Limb (tissue), 2 donors: ENCODE measurements around the gene UGT2B15.
"Not testable (repeated sequence)": the region's sequence is repeated elsewhere in the genome, so short reads cannot be mapped to it uniquely, and the experiment has no call there.

ENCODE experiments used
- DNase-seq, 2 donors: peaks; one replicate each; pipeline ENCODE4 v3.0.0-alpha.2; 2016; ENCODE audit errors: extremely low spot score in 2 of 2

UGT2B15 gene

DNA sequence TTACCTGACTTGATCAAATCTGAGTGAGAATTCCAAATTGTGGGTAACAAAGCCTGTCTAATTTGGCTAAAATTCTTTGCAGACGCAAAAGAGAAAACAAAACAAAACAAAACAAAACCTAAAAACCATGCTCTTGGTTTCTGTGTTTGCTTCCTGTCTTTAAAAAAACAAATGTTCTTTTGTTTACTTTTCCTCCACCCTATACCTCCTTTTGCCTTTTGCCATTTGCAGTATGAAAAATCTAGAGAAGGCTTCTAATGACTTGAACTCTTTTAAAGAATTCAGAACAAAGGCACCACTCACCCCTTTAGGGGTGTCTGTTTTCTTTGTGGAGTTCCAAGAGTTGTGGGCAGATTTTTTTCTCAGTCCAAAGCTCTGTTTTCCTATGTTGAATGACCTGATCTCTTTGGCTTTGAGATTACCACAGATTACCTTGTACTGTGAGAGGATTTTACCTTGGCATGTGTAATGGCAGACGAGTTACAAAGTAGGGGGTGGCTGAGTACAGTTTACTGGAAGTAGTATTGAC lies 13.9 kb downstream of the UGT2B15 start:
- not testable (repeated sequence) for DNase-seq

DNA sequence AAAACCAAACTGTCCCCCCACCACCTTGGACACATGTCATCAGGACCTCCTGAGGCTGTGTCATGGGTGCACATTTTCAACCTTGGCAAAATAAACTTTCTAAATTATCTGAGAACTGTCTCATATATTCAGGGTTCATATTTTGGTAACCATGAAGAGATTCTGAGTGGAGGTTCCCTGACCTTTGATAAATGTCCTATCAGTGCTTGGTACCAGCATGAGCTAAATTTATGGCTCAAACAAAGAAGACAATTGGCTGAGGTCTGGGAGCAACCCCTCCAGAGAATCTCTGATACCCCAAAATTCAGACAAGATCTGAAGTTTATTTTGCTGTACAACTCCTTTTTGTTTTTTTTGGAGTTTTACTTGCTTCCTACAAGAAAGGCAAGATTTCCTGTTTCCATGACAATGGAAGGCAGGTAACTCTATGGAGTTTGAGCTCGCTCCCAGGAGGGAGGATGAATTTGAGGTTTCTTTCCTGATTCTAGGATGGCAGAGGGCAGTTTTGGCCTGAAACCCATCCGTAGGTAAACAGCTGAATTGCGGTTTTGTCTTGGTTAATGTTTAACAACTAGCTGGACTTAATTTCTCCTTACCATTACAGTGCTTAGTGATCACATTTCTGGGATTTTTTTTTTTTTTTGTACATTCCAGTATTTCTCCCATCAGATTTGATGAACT lies 14.5 kb downstream of the UGT2B15 start:
- no peak for DNase-seq

DNA sequence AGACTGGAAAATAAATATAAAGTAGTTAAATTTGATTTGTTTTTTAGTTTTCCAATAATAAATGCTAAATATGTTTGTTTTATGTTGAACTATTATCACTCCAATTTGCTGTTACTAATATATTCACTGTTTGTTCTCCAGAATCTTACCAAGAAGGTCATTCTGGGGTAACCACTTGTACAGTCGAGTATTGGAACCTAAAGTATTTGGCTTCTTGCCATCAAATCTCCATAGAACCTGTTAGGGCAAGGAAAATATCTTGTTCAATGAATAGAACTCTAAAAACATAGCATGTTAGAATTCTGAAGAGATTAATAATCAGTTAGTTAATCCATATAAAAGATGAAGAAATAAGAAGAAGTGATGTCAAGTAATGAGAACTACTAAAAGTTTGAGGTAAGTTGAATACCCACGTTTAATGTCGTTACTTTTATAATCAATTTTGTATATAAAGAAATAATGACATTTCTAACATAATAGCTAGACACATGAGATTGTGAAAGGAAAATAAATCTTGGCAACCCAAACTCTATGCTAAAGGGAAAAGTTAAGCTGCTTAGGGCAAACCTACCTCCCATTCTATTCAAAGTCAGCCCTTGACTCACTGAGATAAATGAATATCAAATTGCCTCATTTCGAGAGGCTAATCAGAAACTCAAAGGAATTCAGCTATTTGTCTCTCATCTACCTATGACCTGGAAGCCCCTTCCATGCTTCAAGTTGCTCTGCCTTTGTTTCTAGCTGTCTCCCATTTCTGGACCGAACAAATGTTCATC lies 15.3 kb downstream of the UGT2B15 start:
- no peak for DNase-seq

DNA sequence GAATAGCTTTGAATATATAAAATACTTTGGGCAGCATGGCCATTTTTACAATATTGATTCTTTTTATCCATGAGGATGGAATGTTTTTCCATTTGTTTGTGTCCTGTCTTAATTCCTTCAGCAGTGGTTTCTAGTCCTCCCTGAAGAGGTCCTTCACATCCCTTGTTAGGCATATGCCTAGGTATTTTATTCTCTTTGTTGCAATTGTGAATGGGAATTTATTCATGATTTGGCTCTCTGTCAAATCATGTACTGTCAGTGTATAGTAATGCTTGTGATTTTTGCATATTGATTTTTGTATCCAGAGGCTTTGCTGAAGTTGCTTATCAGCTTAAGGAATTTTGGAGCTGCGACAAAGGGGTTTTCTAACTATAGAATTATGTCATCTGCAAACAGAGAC lies 18.5 kb downstream of the UGT2B15 start:
- no peak for DNase-seq

DNA sequence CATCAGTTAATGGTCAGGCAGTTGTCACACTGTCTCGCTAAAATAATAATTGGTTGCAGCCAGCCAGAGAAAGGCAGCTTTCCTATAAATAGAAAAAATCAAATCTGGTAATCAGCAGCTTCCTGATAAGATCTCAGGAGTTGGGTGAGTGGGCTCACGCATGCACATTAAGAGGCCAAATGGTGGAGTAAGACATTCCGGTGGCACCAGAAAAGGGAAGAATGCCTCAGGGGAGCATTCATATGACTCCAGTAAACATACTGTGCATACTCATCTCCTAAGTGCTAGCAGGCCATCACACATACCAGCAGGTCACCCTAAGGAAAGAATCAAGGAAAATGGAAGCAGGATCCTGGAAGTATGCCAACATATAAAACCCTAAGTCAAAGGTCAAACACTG lies 40.1 kb downstream of the UGT2B15 start:
- no peak for DNase-seq

DNA sequence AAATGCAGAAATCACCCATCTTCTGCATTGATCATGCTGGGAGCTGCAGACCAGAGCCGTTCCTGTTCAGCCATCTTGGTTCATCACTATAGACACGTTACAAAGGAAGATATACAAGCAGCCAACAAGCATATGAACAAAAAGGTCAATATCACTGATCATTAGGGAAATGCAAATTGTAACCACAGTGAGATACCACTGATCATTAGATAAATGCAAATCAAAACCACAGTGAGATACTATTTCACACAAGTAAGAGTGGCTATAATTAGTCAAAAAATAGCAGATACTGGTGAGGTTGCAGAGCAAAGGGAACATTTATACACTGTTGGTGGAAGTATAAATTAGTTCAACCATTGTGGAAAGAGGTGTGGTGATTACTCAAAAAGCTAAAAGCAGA lies 47.7 kb downstream of the UGT2B15 start:
- not testable (repeated sequence) for DNase-seq

DNA sequence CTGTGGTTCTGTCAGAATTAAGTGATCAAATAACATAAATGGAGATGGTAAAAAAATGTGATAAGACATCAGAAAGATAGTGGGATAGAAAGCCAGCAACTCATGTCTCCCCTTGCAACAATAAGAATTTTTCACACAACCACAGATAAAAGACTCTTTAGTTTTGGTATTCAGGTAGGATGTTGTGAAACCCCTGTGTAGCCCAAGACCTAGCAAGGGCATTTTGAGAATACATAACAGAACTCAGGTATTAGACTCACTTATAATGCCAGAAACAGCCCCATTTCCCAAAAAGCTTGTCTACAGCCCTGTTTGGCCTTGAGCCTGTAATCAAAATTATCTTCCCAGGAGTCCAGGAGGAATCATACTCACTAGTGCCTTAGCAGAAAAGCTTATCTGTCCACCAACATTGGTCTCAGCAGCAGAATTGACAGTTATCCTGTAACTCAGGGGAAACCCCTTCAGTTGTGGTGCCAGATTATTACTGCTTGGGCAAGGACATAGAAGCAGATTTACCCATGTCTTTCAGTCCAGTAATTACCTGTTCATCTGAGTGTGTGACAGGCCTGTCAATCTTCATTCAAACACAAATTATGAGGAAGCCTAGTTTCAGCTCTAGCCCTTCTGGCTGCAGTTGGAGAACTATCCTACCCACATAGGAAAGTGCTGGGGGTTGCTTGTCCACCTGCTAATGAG lies 53.3 kb downstream of the UGT2B15 start:
- no peak for DNase-seq

DNA sequence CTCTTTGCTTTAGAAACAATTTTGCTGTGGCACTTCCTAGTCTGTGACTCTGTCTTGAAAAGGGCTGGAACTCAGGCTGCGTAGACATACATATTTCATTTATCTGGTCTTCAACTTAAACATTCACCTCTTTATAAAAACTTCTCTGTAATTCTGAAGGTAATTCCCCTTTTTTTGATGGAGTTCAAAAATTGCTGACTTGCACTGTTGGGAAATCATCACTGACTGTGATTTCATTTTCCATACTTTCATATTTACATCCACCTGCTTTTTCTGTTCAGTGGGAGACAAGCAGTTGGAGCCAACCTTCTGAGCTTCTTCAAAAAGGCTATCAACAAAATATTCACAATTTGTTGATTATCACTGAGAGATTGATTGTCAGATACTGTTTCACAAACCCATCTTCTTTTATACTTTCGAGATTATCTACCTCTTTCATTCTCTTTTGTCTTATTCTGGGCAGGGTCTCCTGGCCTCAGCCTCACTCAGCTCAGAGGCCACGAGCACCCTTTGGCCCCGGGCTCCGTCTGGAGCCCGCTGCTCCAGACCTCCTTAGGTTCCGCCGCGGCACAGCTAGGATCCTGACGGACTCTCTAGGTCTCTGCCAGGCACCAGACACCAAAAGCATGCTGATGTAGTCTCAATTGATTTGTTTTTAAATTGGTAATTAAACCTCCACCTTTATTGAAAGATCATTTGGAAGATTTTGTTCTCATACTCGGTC lies 54.6 kb downstream of the UGT2B15 start:
- no peak for DNase-seq

DNA sequence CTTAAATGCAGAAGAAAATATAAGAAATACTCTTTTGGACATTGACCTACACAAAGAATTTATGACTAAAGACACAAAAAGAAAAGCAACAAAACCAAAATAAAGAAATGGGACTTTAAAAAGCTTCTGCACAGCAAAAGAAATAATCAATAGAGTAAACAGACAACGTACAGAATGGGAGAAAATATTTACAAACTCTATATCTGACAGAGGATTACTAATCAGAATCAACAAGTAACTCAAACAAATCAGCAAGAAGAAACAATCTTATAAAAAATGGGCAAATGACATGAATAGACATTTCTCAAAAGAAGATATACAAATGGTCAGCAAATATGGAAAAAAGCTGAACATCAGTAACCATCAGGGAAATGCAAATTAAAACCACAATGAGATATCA lies 56.7 kb downstream of the UGT2B15 start:
- no peak for DNase-seq

DNA sequence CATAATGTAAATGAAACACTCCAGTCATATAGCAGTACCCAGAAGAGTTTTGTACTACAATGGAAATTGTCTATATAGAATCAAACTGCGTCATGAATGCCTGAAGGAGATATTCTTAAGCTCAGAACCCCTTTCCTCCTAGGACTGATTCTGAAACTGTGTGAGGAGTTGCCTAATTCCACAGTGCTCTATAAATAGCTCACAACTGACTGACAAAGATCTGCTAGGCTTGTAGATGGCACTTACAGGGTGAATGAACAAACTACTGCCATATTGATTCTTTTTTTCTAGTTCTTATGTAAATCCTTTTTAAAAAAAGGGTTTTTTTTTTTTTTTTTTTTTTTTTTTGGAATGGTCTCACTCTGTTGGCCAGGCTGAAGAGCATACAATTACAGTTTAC lies 64.2 kb downstream of the UGT2B15 start:
- no peak for DNase-seq

DNA sequence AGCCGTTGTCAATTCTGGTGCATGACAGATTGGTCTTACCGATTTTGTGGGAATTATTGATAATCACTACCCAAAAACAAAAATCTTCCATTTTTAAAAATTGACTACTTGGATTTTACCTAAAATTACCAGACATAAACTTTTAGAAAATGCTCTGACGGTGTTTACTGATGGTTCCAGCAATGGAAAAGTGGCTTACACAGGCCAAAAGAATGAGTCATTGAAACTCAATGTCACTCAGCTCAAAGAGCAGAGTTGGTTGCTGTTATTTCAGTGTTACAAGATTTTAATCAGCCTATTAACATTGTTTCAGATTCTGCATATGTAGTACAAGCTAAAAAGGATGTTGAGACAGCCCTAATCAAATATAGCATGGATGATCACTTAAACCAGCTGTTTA lies 71.3 kb downstream of the UGT2B15 start:
- no peak for DNase-seq

DNA sequence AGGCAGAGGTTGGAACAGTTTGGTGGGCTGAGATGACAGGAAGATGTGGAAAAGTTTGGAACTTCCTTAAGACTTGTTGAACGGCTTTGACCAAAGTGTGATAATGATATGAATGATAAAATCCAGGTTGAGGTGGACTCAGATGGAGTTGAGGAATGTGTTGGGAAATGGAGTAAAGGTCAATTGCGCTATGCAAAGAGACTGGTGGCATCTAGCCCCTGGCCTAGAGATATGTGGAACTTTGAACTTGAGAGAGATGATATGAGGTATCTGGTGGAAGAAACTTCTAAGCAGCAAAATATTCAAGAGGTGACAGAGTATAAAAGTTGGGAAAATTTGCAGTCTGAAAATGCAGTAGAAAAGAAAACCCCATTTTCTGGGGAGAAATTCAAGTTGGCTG lies 73.0 kb downstream of the UGT2B15 start:
- DNase-seq, result no peak
